ENCODE results near the gene MORN5. TPM values are rescaled to one million over a fixed set of nuclear protein-coding genes. Genes with fewer than 3 reads are reported as not detected.

Gene MORN5
- total RNA-seq, 1 donor from 2014 or later = not detected

GRCh38 chr9:122205176-122205575, 45.5 kb downstream of the MORN5 start:
- TF ChIP-seq CTCF (conservative IDR thresholded peaks at IDR 0.05; ENCODE audit: low read depth, low read length) = no peak
- DNase-seq (ENCODE audit: low read depth) = no peak
- H3K4me3 ChIP-seq (ENCODE audit: low read depth, low read length) = no peak overlapping the region

GRCh38 chr9:122206118-122207046, 46.7 kb downstream of the MORN5 start:
- H3K4me3 ChIP-seq (ENCODE audit: low read depth, low read length) = no peak overlapping the region
- no peak for DNase-seq (ENCODE audit: low read depth)
- no peak for TF ChIP-seq CTCF (conservative IDR thresholded peaks at IDR 0.05; ENCODE audit: low read depth, low read length)

GRCh38 chr9:122207096-122207495, 47.4 kb downstream of the MORN5 start:
- H3K4me3 ChIP-seq (ENCODE audit: low read depth, low read length) = no peak overlapping the region
- no peak for DNase-seq (ENCODE audit: low read depth)
- no peak for TF ChIP-seq CTCF (conservative IDR thresholded peaks at IDR 0.05; ENCODE audit: low read depth, low read length)

GRCh38 chr9:122209451-122209850, 49.7 kb downstream of the MORN5 start:
- no peak overlapping the region for H3K4me3 ChIP-seq (ENCODE audit: low read depth, low read length)
- no peak for TF ChIP-seq CTCF (conservative IDR thresholded peaks at IDR 0.05; ENCODE audit: low read depth, low read length)
- no peak for DNase-seq (ENCODE audit: low read depth)

GRCh38 chr9:122212473-122213004, 52.8 kb downstream of the MORN5 start:
- TF ChIP-seq CTCF (conservative IDR thresholded peaks at IDR 0.05; ENCODE audit: low read depth, low read length) = no peak
- DNase-seq (ENCODE audit: low read depth) = no peak
- no peak overlapping the region for H3K4me3 ChIP-seq (ENCODE audit: low read depth, low read length)

- DNase-seq (ENCODE audit: low read depth) = no peak
- H3K4me3 ChIP-seq (ENCODE audit: low read depth, low read length) = peak overlapping the region; percentile 41
- no peak for TF ChIP-seq CTCF (conservative IDR thresholded peaks at IDR 0.05; ENCODE audit: low read depth, low read length)
Observed at GRCh38 chr9:122213102-122213588, 53.4 kb downstream of the MORN5 start.
